Measurements from ENCODE around the gene WBP11. TPM values are rescaled to one million over a fixed set of nuclear protein-coding genes. Genes with fewer than 3 reads are reported as not detected.

WBP11 gene
- total RNA-seq, 1 donor from 2014 or later = 53.5 TPM

- H3K4me3 Mint-ChIP-seq = no peak overlapping the region
- H3K27ac ChIP-seq = no peak overlapping the region
- H3K36me3 Mint-ChIP-seq = peaks cover 25% of the 10 kb centered on the region
- no peak for TF ChIP-seq CTCF (IDR thresholded peaks at IDR 0.05)
- TF ChIP-seq EZH2 (IDR thresholded peaks at IDR 0.05) = no peak
- no peak for TF ChIP-seq EZH2phosphoT487 (IDR thresholded peaks at IDR 0.05)
- no peak overlapping the region for H3K9ac ChIP-seq
- H3K9me3 Mint-ChIP-seq = no peaks in the 10 kb centered on the region
- H3K79me2 ChIP-seq (ENCODE audit: low read depth) = no peaks in the 10 kb centered on the region
- H3K36me3 ChIP-seq = peaks cover 26% of the 10 kb centered on the region
- H3K9me3 ChIP-seq (ENCODE audit: low read depth) = no peaks in the 10 kb centered on the region
- no peak for DNase-seq (ENCODE audit: low spot score)
- H3K27ac Mint-ChIP-seq = no peak overlapping the region
- H3K4me3 ChIP-seq = no peak overlapping the region
- H3K4me1 Mint-ChIP-seq = no peaks in the 10 kb centered on the region
- no peaks in the 10 kb centered on the region for H3K27me3 Mint-ChIP-seq (ENCODE audit: insufficient read depth, low read depth)
- H3K4me1 ChIP-seq = no peaks in the 10 kb centered on the region
- no peaks in the 10 kb centered on the region for H4K20me1 ChIP-seq (ENCODE audit: low read depth)
- H3K4me2 ChIP-seq = no peak overlapping the region
- no peak overlapping the region for H2AFZ ChIP-seq (replicated peaks)
- H3K27me3 ChIP-seq = no peaks in the 10 kb centered on the region
- H3F3A ChIP-seq (ENCODE audit: low read depth) = peaks cover 7% of the 10 kb centered on the region
Observed at GRCh38 chr12:14785568-14785967, 17.7 kb downstream of the WBP11 start.

- no peaks in the 10 kb centered on the region for H3K9me3 Mint-ChIP-seq
- H3K9ac ChIP-seq = no peak overlapping the region
- peaks cover 7% of the 10 kb centered on the region for H3F3A ChIP-seq (ENCODE audit: low read depth)
- H3K4me3 ChIP-seq = no peak overlapping the region
- H3K36me3 ChIP-seq = peaks cover 19% of the 10 kb centered on the region
- no peak for DNase-seq (ENCODE audit: low spot score)
- TF ChIP-seq EZH2phosphoT487 (IDR thresholded peaks at IDR 0.05) (no peak), CTCF (IDR thresholded peaks at IDR 0.05) (no peak), EZH2 (IDR thresholded peaks at IDR 0.05) (no peak)
- H3K27ac Mint-ChIP-seq = no peak overlapping the region
- H3K4me1 Mint-ChIP-seq = no peaks in the 10 kb centered on the region
- H3K27me3 Mint-ChIP-seq (ENCODE audit: insufficient read depth, low read depth) = no peaks in the 10 kb centered on the region
- no peaks in the 10 kb centered on the region for H4K20me1 ChIP-seq (ENCODE audit: low read depth)
- no peaks in the 10 kb centered on the region for H3K9me3 ChIP-seq (ENCODE audit: low read depth)
- no peak overlapping the region for H3K27ac ChIP-seq
- H3K27me3 ChIP-seq = no peaks in the 10 kb centered on the region
- no peak overlapping the region for H2AFZ ChIP-seq (replicated peaks)
- no peak overlapping the region for H3K4me2 ChIP-seq
- H3K4me1 ChIP-seq = no peaks in the 10 kb centered on the region
- H3K4me3 Mint-ChIP-seq = no peak overlapping the region
- H3K79me2 ChIP-seq (ENCODE audit: low read depth) = no peaks in the 10 kb centered on the region
- H3K36me3 Mint-ChIP-seq = peaks cover 14% of the 10 kb centered on the region
Observed at GRCh38 chr12:14784471-14784870, 18.8 kb downstream of the WBP11 start.

- Histone ChIP-seq H3K4me2 (no peak overlapping the region), H3K27ac (no peak overlapping the region), H3K36me3 (peaks cover 10% of the 10 kb centered on the region), H4K20me1 (ENCODE audit: low read depth) (no peaks in the 10 kb centered on the region), H3K9me3 (ENCODE audit: low read depth) (no peaks in the 10 kb centered on the region), H3K79me2 (ENCODE audit: low read depth) (no peaks in the 10 kb centered on the region), H3K27me3 (no peaks in the 10 kb centered on the region), H2AFZ (replicated peaks) (no peak overlapping the region), H3K9ac (no peak overlapping the region), H3F3A (ENCODE audit: low read depth) (peaks cover 7% of the 10 kb centered on the region), H3K4me3 (no peak overlapping the region), H3K4me1 (no peaks in the 10 kb centered on the region)
- Mint-ChIP-seq H3K27me3 (ENCODE audit: insufficient read depth, low read depth) (no peaks in the 10 kb centered on the region), H3K9me3 (no peaks in the 10 kb centered on the region), H3K4me3 (no peak overlapping the region), H3K27ac (no peak overlapping the region), H3K36me3 (peaks cover 11% of the 10 kb centered on the region), H3K4me1 (peaks cover 3% of the 10 kb centered on the region)
- no peak for DNase-seq (ENCODE audit: low spot score)
- TF ChIP-seq EZH2phosphoT487 (IDR thresholded peaks at IDR 0.05) (no peak), EZH2 (IDR thresholded peaks at IDR 0.05) (no peak), CTCF (IDR thresholded peaks at IDR 0.05) (no peak)
Observed at GRCh38 chr12:14782756-14783155, 20.5 kb downstream of the WBP11 start.

Measured in neural progenitor cell (in vitro differentiated cells).